ENCODE results near the gene TSPAN18.

DNA sequence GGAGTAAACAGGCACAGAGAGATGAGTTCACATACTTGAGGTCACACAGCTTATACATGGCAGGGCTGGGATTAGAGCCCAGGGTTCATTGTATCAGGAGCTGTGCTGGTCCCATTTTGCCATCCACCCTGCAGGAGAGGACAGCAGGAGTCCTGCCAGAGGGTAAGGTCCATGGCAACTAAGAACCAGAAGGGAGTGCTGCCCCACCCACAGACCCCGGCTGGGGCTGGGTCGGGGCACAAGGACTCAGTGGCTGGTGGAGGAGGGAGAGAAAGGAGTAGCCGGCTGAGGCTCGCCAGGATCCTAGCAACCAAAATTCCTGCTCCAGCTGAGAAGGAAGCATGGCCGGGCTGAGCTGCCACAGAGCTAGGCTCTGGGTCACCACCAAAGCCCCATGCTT lies 249.8 kb downstream of the TSPAN18 start:
- TF ChIP-seq, protein P1, sequence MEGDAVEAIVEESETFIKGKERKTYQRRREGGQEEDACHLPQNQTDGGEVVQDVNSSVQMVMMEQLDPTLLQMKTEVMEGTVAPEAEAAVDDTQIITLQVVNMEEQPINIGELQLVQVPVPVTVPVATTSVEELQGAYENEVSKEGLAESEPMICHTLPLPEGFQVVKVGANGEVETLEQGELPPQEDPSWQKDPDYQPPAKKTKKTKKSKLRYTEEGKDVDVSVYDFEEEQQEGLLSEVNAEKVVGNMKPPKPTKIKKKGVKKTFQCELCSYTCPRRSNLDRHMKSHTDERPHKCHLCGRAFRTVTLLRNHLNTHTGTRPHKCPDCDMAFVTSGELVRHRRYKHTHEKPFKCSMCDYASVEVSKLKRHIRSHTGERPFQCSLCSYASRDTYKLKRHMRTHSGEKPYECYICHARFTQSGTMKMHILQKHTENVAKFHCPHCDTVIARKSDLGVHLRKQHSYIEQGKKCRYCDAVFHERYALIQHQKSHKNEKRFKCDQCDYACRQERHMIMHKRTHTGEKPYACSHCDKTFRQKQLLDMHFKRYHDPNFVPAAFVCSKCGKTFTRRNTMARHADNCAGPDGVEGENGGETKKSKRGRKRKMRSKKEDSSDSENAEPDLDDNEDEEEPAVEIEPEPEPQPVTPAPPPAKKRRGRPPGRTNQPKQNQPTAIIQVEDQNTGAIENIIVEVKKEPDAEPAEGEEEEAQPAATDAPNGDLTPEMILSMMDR (IDR thresholded peaks at IDR 0.05): no peak
- TF ChIP-seq EP300 (IDR thresholded peaks at IDR 0.05): no peak
- TF ChIP-seq POLR2A (IDR thresholded peaks at IDR 0.05): no peak
- TF ChIP-seq POLR2AphosphoS5 (IDR thresholded peaks at IDR 0.05): no peak

All from stomach (tissue), 4 donors.